IMR-90 (cell line): ENCODE measurements around the gene WDR43. TPM values are rescaled to one million over a fixed set of nuclear protein-coding genes. Genes with fewer than 3 reads are reported as not detected.

ENCODE experiments used
- ATAC-seq: fragments of 200-7000 bp; cut with Tn5 transposase; 2 replicates; pipeline ENCODE4 v1.9.1; 2020; ENCODE audit warnings: low read depth, mild to moderate bottlenecking, moderate library complexity
- BruUV-seq: library from RNA; stranded (reverse); fragments of 400-500 nt; replicated peaks from 2 replicates; lab custom pipeline; 2021; lab: Mats Ljungman, UMichigan
- CTCF ChIA-PET: fragments of 300-600 bp; formaldehyde crosslinking; extraction: SDS; loops from one replicate; lab custom pipeline; 2021; ENCODE audit warnings: antibody characterized with exemption; lab: Yijun Ruan, JAX
- POLR2A ChIA-PET: fragments of 300-600 bp; sonication (Branson Sonifier 250); formaldehyde crosslinking; loops from one replicate; lab custom pipeline; 2022; ENCODE audit warnings: antibody characterized with exemption; ENCODE audit not compliant: unreplicated experiment; lab: Charles Lee
- DNase-seq: peaks from one replicate; pipeline ENCODE4 v3.0.0; 2013
- H2AFZ ChIP-seq: replicated peaks from 2 replicates; pipeline ENCODE3; 2013; ENCODE audit warnings: low read length, mild to moderate bottlenecking; ENCODE audit not compliant: poor library complexity
- H2AK5ac ChIP-seq: 2 replicates; pipeline ENCODE4 v1.6.1; 2013; ENCODE audit warnings: low read depth, low read length, inconsistent platforms
- H2AK9ac ChIP-seq: replicated peaks from 2 replicates; pipeline ENCODE3; 2013; ENCODE audit warnings: mild to moderate bottlenecking, low read depth, low read length, moderate library complexity; ENCODE audit not compliant: poor library complexity
- H2BK120ac ChIP-seq: 2 replicates; pipeline ENCODE4 v1.6.1; 2013; ENCODE audit warnings: low read depth, low read length, inconsistent platforms
- H2BK15ac ChIP-seq: 3 replicates; pipeline ENCODE4 v1.6.1; 2013; ENCODE audit warnings: low read depth, low read length, inconsistent platforms
- H2BK20ac ChIP-seq: 2 replicates; pipeline ENCODE4 v1.6.1; 2013; ENCODE audit warnings: low read depth, mild to moderate bottlenecking, inconsistent platforms, low read length, moderate library complexity
- H2BK5ac ChIP-seq: 2 replicates; pipeline ENCODE4 v1.6.1; 2013; ENCODE audit warnings: mild to moderate bottlenecking, low read depth, low read length, inconsistent platforms; ENCODE audit not compliant: poor library complexity, severe bottlenecking
- H3K14ac ChIP-seq: replicated peaks from 2 replicates; pipeline ENCODE4 v1.6.1; 2013; ENCODE audit warnings: low read depth, low read length, inconsistent platforms
- H3K18ac ChIP-seq: 2 replicates; pipeline ENCODE4 v1.6.1; 2013; ENCODE audit warnings: low read depth, low read length, control low read depth
- H3K23ac ChIP-seq: 2 replicates; pipeline ENCODE4 v1.6.1; 2013; ENCODE audit warnings: low read depth, low read length, inconsistent platforms
- H3K27ac ChIP-seq: 2 replicates; pipeline ENCODE4 v1.5.1; 2013; ENCODE audit warnings: mild to moderate bottlenecking, control low read depth, low read length; ENCODE audit not compliant: insufficient read depth
- H3K27me3 ChIP-seq: 2 replicates; pipeline ENCODE4 v1.6.1; 2013; ENCODE audit warnings: low read length; ENCODE audit not compliant: control insufficient read depth, insufficient read depth
- H3K36me3 ChIP-seq: 2 replicates; pipeline ENCODE4 v1.6.1; 2013; ENCODE audit warnings: low read length, mixed read lengths; ENCODE audit not compliant: control insufficient read depth, insufficient read depth
- H3K4ac ChIP-seq: 2 replicates; pipeline ENCODE4 v1.6.1; 2013; ENCODE audit warnings: low read depth, low read length, inconsistent platforms
- H3K4me1 ChIP-seq: 2 replicates; pipeline ENCODE4 v1.6.1; 2013; ENCODE audit warnings: low read length, mixed read lengths; ENCODE audit not compliant: control insufficient read depth, insufficient read depth
- H3K4me2 ChIP-seq: 2 replicates; pipeline ENCODE4 v1.6.1; 2013; ENCODE audit warnings: low read depth, mild to moderate bottlenecking, control low read depth, low read length, moderate library complexity
- H3K4me3 ChIP-seq: 2 replicates; pipeline ENCODE4 v1.5.1; 2013; ENCODE audit warnings: low read depth, mild to moderate bottlenecking, control low read depth, low read length, moderate library complexity; ENCODE audit not compliant: insufficient read depth
- H3K56ac ChIP-seq: 2 replicates; pipeline ENCODE4 v1.6.1; 2013; ENCODE audit warnings: low read length, inconsistent platforms; ENCODE audit not compliant: insufficient read depth; ENCODE audit errors: extremely low read depth
- H3K79me1 ChIP-seq, 2 experiments: 2 replicates each; pipeline ENCODE4 v1.6.1; 2013; ENCODE audit warnings: low read length in 2 of 2, inconsistent platforms in 1 of 2, low read depth in 1 of 2
- H3K9ac ChIP-seq: 2 replicates; pipeline ENCODE4 v1.6.1; 2013; ENCODE audit warnings: low read depth, low read length, control low read depth
- H3K9me1 ChIP-seq: 2 replicates; pipeline ENCODE4 v1.6.1; 2013; ENCODE audit warnings: low read length, inconsistent platforms; ENCODE audit not compliant: insufficient read depth
- H3K9me3 ChIP-seq: 2 replicates; pipeline ENCODE4 v1.6.1; 2013; ENCODE audit warnings: low read length; ENCODE audit not compliant: control insufficient read depth, insufficient read depth
- H4K20me1 ChIP-seq: 2 replicates; pipeline ENCODE4 v1.6.1; 2013; ENCODE audit warnings: low read length, inconsistent platforms; ENCODE audit not compliant: insufficient read depth
- H4K5ac ChIP-seq: 2 replicates; pipeline ENCODE4 v1.6.1; 2013; ENCODE audit warnings: mild to moderate bottlenecking, low read depth, low read length, control low read depth
- H4K8ac ChIP-seq, 2 experiments: 2 replicates each; pipeline ENCODE4 v1.6.1; 2013; ENCODE audit warnings: low read depth in 2 of 2, low read length in 2 of 2, control low read depth in 1 of 2, inconsistent platforms in 1 of 2
- H4K91ac ChIP-seq: 2 replicates; pipeline ENCODE4 v1.6.1; 2013; ENCODE audit warnings: low read depth, low read length, inconsistent platforms; ENCODE audit not compliant: insufficient read depth
- BHLHE40 ChIP-seq: fragments of 150-350 bp; IDR thresholded peaks from 2 replicates; pipeline ENCODE4 v1.6.1; 2016; ENCODE audit warnings: mild to moderate bottlenecking, low read depth, low read length
- CEBPB ChIP-seq: IDR thresholded peaks from 2 replicates; pipeline ENCODE4 v1.6.1; 2012; ENCODE audit warnings: low read depth, low read length, improper control_type of control experiment
- CHD1 ChIP-seq: IDR thresholded peaks from 2 replicates; pipeline ENCODE4 v1.6.1; 2012; ENCODE audit warnings: low read depth, low read length, improper control_type of control experiment
- MAZ ChIP-seq: IDR thresholded peaks from 2 replicates; pipeline ENCODE4 v1.6.1; 2012; ENCODE audit warnings: low read depth, mild to moderate bottlenecking, low read length, improper control_type of control experiment, moderate library complexity, borderline replicate concordance
- MXI1 ChIP-seq: IDR thresholded peaks from 2 replicates; pipeline ENCODE4 v1.6.1; 2012; ENCODE audit warnings: low read depth, mild to moderate bottlenecking, low read length, moderate library complexity, borderline replicate concordance
- POLR2A ChIP-seq: IDR thresholded peaks from 2 replicates; pipeline ENCODE4 v1.6.1; 2012; ENCODE audit warnings: mild to moderate bottlenecking, low read depth, low read length
- SMC3 ChIP-seq: fragments of 150-350 bp; IDR thresholded peaks from 2 replicates; pipeline ENCODE4 v1.6.1; 2016; ENCODE audit warnings: low read depth, mild to moderate bottlenecking, antibody characterized with exemption, low read length, moderate library complexity
- whole genome bisulfite sequencing, 2 experiments: methylation state at CpG; one replicate each; pipeline versions ENCODE4 v1.1.5 to v1.1.7; 2013; ENCODE audit warnings: missing lambda C conversion rate in 2 of 2; ENCODE audit not compliant: insufficient read length in 1 of 2; ENCODE audit errors: extremely low coverage in 2 of 2; 5-methylcytosine and 5-hydroxymethylcytosine counted together
- dilution Hi-C: fragments of 300-500 bp; cut with HindIII; formaldehyde crosslinking; loops from one replicate; pipeline ENCODE4 v1.14.3; 2018; ENCODE audit warnings: low sequenced_read_pairs; ENCODE audit not compliant: unreplicated experiment
- in situ Hi-C: fragments of 300-500 bp; cut with MboI; formaldehyde crosslinking; loops from 3 replicates; pipeline ENCODE4 v1.14.3; 2019; ENCODE audit warnings: low sequenced_read_pairs, inconsistent platforms, mixed read lengths
- intact Hi-C: fragments of 100-400 bp; cut with micrococcal nuclease; formaldehyde crosslinking; loops from 2 replicates; pipeline ENCODE4 v1.10.0; 2022
- polyA plus RNA-seq, 3 experiments: library from polyadenylated mRNA; depleted of rRNA; stranded (reverse); fragments of >200 nt; gene quantifications; 2 replicates each; pipeline ENCODE4 v1.2.3, GENCODE V29; 2012; ENCODE audit warnings: low replicate concordance in 1 of 3
- total RNA-seq: library from RNA; depleted of rRNA; stranded (reverse); fragments of >200 nt; gene quantifications from 2 replicates; pipeline ENCODE4 v1.2.3, GENCODE V29; 2012
- TF ChIP-seq, protein P1 (sequence below): fragments of 150-350 bp; IDR thresholded peaks from 2 replicates; pipeline ENCODE4 v1.6.1; 2017; ENCODE audit warnings: mild to moderate bottlenecking, antibody characterized with exemption, low read length, low read depth

WDR43 gene
- total and polyA plus RNA-seq, 2 of the 4 experiments (the other 2 are of a cell fraction): 40.3 to 300 TPM

DNA sequence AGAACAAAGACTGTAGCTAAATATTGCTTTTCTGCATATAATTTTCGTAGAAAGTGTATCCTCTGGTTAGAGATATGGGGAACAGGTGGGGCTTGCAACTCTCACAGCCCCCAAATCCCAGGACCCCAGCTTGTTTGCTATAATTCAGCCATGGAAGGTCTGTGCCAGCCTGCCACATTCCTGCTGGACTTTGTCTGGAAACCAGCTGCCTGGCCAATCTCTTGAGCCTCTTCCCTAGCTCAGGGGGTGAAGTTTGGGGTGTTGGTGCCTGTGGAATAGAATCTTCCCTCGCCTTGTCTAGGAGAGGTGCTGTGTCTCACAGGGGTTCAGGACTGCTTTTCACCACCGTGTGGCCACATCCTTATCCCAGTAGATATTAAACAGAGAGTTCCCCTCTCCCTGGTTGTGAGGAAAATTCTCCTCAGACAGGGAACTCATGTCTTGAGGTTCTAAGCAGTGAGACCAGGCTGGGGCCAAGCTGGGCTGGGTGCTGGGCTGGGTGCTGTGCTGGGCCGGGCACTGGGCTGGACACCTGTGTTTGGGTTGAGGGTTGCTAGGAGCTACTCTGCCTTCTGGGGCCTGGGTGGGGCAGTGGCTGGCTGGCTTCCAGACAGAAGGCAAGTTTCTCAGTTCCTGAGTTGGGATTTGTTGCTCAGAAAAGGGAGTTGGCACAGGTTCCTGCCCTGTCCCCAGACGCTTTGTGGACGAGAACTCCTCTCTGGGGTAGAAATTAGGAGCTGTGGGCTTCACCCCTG lies 98.9 kb downstream of the WDR43 start (continued):
- TF ChIP-seq CEBPB: no peak

DNA sequence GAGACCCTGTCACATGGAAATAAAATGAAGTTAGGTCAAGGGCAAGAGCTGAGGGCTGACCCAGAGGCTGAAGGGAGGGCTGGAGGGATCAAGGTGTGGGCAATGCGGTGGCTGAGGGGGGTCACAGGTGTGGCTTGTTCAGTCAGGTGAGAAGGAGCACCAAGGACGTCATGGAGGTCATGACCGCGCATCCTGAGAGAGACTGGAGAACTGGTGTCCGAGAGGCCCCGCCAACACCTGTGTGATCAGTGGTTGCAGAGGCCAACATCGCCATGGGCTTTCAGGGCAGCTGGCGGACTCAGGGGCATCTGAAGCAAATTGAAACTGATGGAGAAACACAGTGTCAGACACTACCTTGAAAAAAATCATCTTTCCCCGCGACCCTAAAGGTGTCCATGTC lies 99.6 kb downstream of the WDR43 start:
- in situ Hi-C loops: no loop called here
- 83% methylated on average over 4 of the region's 10 CpGs; no CpG with 5 or more reads in 1 of the 2 experiments for WGBS, 2 experiments
- no peak overlapping the region for H2AK9ac ChIP-seq

More for the DNA sequence above, 99.6 kb downstream of the WDR43 start:
- TF ChIP-seq, protein P1, sequence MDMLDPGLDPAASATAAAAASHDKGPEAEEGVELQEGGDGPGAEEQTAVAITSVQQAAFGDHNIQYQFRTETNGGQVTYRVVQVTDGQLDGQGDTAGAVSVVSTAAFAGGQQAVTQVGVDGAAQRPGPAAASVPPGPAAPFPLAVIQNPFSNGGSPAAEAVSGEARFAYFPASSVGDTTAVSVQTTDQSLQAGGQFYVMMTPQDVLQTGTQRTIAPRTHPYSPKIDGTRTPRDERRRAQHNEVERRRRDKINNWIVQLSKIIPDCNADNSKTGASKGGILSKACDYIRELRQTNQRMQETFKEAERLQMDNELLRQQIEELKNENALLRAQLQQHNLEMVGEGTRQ: no peak
- TF ChIP-seq SMC3: no peak
- no peak for TF ChIP-seq POLR2A
- no peak for TF ChIP-seq BHLHE40
- no peak for TF ChIP-seq CHD1
- TF ChIP-seq MXI1: no peak
- no peak for TF ChIP-seq MAZ
- Histone ChIP-seq H3K9me3 (no peaks in the 10 kb centered on the region), H3K27me3 (no peaks in the 10 kb centered on the region), H2BK20ac (no peak overlapping the region), H3K4me1 (peaks cover 18% of the 10 kb centered on the region), H2AK5ac (peak overlapping the region; percentile 9; the same call in 1 of the 2 replicates), H3K56ac (no peak overlapping the region), H4K20me1 (no peaks in the 10 kb centered on the region), H3K9me1 (peaks cover 6% of the 10 kb centered on the region; the same call in 1 of the 2 replicates), H4K5ac (no peak overlapping the region), H3K18ac (no peak overlapping the region), H4K8ac (no peak overlapping the region), H3K23ac (no peak overlapping the region), H3K27ac (no peak overlapping the region), H2BK120ac (no peak overlapping the region), H2BK15ac (no peak overlapping the region), H3K9ac (no peak overlapping the region), H2BK5ac (no peak overlapping the region), H3K36me3 (no peaks in the 10 kb centered on the region), H2AFZ (no peak overlapping the region), H3K14ac (no peak overlapping the region), H3K79me1 (no peaks in the 10 kb centered on the region), H3K4me3 (no peak overlapping the region), H3K4ac (no peak overlapping the region), H4K91ac (no peak overlapping the region), H3K4me2 (no peak overlapping the region)
- BruUV-seq: no TSS peak
- ATAC-seq (no peak), DNase-seq (no peak)
- ChIA-PET CTCF (no interaction called here), POLR2A (no interaction called here)
- dilution Hi-C loops: no loop called here
- intact Hi-C loops: no loop called here
